Measurements from ENCODE around the gene ENTPD5. TPM values are rescaled to one million over a fixed set of nuclear protein-coding genes. Genes with fewer than 3 reads are reported as not detected.
A peak's percentile ranks its signal among the peaks of the same experiment; 100 is the strongest.

The ENTPD5 gene
- total and polyA plus RNA-seq, 8 donors: 4.3 to 58.3 (median 10.8) TPM

GRCh38 chr14:73945159-73945670, 73.9 kb downstream of the ENTPD5 start:
- Histone ChIP-seq H3K27ac (peak overlapping the region; percentile 28 to 79 (median 61)), H3K9me3 (no peaks in the 10 kb centered on the region), H3K36me3 (peaks cover 0 to 57% (median 34%) of the 10 kb centered on the region in 4 donors), H3K4me3 (no peak overlapping the region), H3K27me3 (no peaks in the 10 kb centered on the region), H3K4me1 (peaks cover 12 to 51% (median 41%) of the 10 kb centered on the region in 4 donors)
- TF ChIP-seq POLR2AphosphoS5 (IDR thresholded peaks at IDR 0.05) (peak in 1 of 3 donors; percentile 20), POLR2A (IDR thresholded peaks at IDR 0.05) (no peak)
- WGBS, 5 donors: 27 to 78% (median 33%) methylated on average over 4 of the region's 4 CpGs
- peak; percentile 61 to 81 for DNase-seq
- intact Hi-C loops (cut with DNase I; ENCODE audit: low total_unique reads): no loop called here

- Histone ChIP-seq H3K4me1 (peaks cover 12 to 51% (median 38%) of the 10 kb centered on the region in 4 donors), H3K36me3 (peaks cover 0 to 63% (median 40%) of the 10 kb centered on the region in 4 donors), H3K9me3 (no peaks in the 10 kb centered on the region), H3K27me3 (no peaks in the 10 kb centered on the region), H3K27ac (peak overlapping the region in 4 of 5 donors; percentile 61 to 80 (median 76)), H3K4me3 (no peak overlapping the region)
- WGBS, 5 donors: 44 to 68% (median 56%) methylated on average over 17 of the region's 17 CpGs
- TF ChIP-seq POLR2A (IDR thresholded peaks at IDR 0.05) (no peak), EP300 (IDR thresholded peaks at IDR 0.05) (no peak), POLR2AphosphoS5 (IDR thresholded peaks at IDR 0.05) (no peak), CTCF (IDR thresholded peaks at IDR 0.05) (no peak)
- peak in 1 of 2 donors; percentile 31 for DNase-seq
- intact Hi-C loops (cut with DNase I; ENCODE audit: low total_unique reads): no loop called here
Observed at GRCh38 chr14:73944432-73945158, 74.5 kb downstream of the ENTPD5 start.

GRCh38 chr14:73943083-73943482, 76.0 kb downstream of the ENTPD5 start:
- H3K27ac ChIP-seq: peak overlapping the region in 1 of 5 donors; percentile 26
- H3K9me3 ChIP-seq: no peaks in the 10 kb centered on the region
- no peak for DNase-seq
- peaks cover 0 to 77% (median 50%) of the 10 kb centered on the region in 4 donors for H3K36me3 ChIP-seq
- intact Hi-C loops (cut with DNase I; ENCODE audit: low total_unique reads): no loop called here
- H3K4me3 ChIP-seq: no peak overlapping the region
- no peaks in the 10 kb centered on the region for H3K27me3 ChIP-seq
- H3K4me1 ChIP-seq: peaks cover 12 to 40% (median 30%) of the 10 kb centered on the region in 4 donors
- no peak for TF ChIP-seq EP300 (IDR thresholded peaks at IDR 0.05)
- TF ChIP-seq CTCF (IDR thresholded peaks at IDR 0.05): no peak
- TF ChIP-seq POLR2AphosphoS5 (IDR thresholded peaks at IDR 0.05): no peak
- TF ChIP-seq POLR2A (IDR thresholded peaks at IDR 0.05): no peak
- 54 to 76% (median 63%) methylated on average over 4 of the region's 4 CpGs for WGBS, 5 donors

GRCh38 chr14:73942180-73942579, 76.9 kb downstream of the ENTPD5 start:
- no peak for DNase-seq
- WGBS, 5 donors: 85 to 96% (median 94%) methylated on average over 6 to 7 of the region's 7 CpGs
- Histone ChIP-seq H3K4me1 (peaks cover 12 to 40% (median 30%) of the 10 kb centered on the region in 4 donors), H3K9me3 (no peaks in the 10 kb centered on the region), H3K27ac (no peak overlapping the region), H3K27me3 (no peaks in the 10 kb centered on the region), H3K36me3 (peaks cover 0 to 86% (median 59%) of the 10 kb centered on the region in 4 donors), H3K4me3 (no peak overlapping the region)
- TF ChIP-seq POLR2AphosphoS5 (IDR thresholded peaks at IDR 0.05) (no peak), CTCF (IDR thresholded peaks at IDR 0.05) (no peak), EP300 (IDR thresholded peaks at IDR 0.05) (no peak), POLR2A (IDR thresholded peaks at IDR 0.05) (no peak)
- intact Hi-C loops (cut with DNase I; ENCODE audit: low total_unique reads): no loop called here

Data from stomach (tissue), 9 donors.